Fibroblast of skin of scalp (primary cell): ENCODE measurements around the gene PDC. TPM values are rescaled to one million over a fixed set of nuclear protein-coding genes. Genes with fewer than 3 reads are reported as not detected.

Source experiments
- DNase-seq: peaks from one replicate; pipeline ENCODE4 v3.0.0-alpha.2; 2013
- polyA plus RNA-seq, 2 experiments: library from polyadenylated mRNA; unstranded; fragments of 120-200 nt; gene quantifications; one replicate each; pipeline ENCODE4 v1.2.1, GENCODE V29; 2013; ENCODE audit not compliant: insufficient read length in 2 of 2

Gene PDC
- polyA plus RNA-seq (2013, experiment 1 of 2; ENCODE audit: insufficient read length) = 0.20 TPM
- 0.36 TPM for polyA plus RNA-seq (2013, experiment 2 of 2; ENCODE audit: insufficient read length)

DNA sequence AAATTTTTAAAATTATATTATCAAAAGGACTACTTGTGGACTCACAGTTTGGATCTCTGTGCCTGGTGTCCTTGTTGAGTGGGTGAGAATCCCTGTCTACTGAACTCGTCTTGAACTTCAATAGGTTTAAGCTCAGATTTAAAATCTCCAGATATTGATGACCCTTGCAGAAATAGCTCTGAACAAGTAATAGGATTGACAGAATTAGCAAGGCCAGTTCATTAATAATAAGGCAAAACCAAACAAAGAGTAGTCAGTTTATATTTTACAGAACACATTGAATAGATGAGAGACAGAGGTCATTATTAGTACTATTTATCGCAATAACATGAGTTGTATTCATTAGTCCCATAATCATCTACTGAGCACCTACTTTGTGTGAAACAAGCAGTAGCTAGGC is at the start of gene PDC:
Gene PDC, minus strand, starts transcription at position 101 of the 400 bp plus-strand sequence. CDS start 11,655 bp downstream, outside the sequence.
- no peak for DNase-seq

DNA sequence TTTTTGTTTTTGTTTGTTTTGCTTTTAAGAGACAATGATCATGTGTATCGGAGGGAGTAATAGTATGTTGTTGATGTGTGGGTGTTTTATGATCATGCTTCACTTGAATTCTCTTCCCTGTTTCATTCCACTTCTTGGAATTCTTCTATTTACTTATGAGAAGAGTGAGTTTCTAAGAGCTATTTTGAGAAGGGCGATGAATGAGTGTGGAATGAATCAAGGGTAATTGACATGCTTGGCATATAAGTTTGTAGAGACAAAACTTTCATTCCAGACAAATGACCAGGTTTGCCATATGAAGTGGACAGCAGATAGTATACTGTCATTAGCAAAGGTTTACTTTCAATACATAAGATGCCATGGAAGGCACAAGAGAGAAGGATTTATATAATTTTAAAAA is 42.3 kb upstream of the PDC start:
- DNase-seq = peak; percentile 84

- peak; percentile 59 for DNase-seq
Measured at GRCh38 chr1:186502087-186502486, 41.2 kb upstream of the PDC start.

DNA sequence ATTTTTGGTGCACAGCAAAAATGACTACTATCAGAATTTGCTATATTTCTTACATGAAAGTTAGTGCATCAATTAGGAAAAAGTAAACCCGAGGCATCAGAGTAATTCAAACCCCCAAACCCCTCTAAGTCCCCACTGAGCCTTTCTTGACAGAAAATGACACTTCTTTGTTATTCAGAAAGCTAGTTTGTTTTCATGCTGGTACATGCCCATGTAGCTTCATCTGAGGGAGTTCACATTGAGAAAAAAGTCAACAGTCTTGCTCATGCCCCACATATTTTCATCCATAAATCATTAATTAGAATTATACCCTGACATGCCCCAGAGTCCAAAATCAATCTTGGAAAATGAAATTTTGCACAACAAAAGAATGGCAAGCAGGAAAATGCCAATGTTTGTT is 39.9 kb upstream of the PDC start:
- DNase-seq = no peak

GRCh38 chr1:186499571-186499970 is 38.7 kb upstream of the PDC start:
- DNase-seq = no peak

DNA sequence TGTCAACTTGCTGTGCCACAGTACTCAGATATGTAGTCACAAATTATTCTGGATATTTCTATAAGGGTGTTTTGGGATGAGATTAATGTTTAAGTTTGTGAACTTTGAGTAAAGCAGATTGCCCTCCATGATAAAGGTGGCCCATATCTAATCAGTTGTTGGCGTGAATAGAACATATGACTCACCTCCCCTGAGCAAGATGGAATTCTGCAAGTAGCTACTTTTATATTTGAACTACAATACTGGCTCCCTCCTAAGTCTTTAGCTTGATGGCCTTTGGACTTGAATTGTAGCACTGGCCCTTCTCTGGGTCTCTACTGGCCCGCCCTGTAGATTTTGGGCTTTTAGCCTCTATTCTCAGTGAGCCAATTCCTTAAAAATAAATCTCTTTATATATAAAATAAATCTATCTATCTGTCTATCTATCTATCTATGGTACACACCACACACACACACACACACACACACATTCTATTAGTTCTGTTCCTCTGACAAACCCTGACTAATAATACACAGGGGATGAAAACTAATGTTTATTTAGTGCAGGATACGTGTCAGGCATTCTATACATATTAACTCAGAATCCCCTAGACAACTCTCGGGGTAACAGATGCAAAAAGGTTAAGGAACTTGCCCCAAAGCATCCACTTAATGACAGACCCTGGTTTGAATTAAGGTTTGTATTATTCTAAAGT is 37.9 kb upstream of the PDC start:
- DNase-seq = peak; percentile 90

DNA sequence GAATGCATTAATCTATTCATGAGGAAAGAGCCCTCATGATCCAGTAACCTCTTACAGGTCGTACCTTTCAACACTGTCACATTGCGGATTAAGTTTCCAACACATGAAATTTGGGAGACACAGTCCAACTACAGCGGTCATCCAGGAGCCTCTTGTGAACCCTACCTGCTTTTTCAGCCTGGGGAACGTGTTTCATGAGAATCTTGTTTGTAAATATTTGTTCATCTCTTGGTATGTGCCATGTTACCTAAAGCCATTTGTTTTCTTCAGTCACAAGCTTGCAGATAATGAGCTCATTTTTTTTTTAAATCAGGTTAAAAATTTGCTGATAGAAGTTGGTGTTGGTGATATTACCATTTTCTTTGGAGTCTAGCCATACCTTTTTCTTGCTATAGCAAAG is 37.2 kb upstream of the PDC start:
- DNase-seq = no peak

- no peak for DNase-seq
Measured at GRCh38 chr1:186497651-186498050, 36.7 kb upstream of the PDC start.

DNA sequence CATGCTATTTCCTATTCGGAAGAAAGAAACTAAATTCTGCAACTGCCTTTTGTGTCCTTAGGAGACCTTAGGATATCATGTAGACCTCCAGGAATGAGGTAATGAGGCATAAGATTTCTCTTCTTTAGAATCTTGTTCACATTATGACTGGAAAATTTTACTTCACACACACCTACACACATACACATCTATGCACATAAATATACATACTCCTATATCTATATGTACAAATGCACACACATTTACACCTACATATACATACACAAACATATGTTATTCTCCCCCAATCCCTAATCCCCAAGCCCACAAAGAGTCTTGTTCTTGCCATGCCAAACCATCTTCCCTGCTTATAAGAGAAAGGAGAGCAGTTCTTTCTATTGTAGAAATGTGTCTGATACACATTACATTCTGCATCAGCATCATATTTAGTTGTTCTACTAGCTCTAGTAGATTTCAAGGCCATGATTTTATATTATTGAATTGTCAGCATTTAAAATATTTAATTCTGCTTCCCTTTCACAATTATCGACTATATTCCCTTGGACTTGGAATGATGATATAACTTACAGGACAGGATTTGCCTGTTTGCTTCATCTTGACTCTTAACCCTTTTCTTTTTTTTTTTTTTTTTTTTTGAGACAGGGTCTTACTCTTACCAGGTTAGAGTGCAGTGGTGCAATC is 35.4 kb upstream of the PDC start:
- DNase-seq = no peak

- no peak for DNase-seq
Measured at GRCh38 chr1:186494832-186495271, 33.9 kb upstream of the PDC start.

DNA sequence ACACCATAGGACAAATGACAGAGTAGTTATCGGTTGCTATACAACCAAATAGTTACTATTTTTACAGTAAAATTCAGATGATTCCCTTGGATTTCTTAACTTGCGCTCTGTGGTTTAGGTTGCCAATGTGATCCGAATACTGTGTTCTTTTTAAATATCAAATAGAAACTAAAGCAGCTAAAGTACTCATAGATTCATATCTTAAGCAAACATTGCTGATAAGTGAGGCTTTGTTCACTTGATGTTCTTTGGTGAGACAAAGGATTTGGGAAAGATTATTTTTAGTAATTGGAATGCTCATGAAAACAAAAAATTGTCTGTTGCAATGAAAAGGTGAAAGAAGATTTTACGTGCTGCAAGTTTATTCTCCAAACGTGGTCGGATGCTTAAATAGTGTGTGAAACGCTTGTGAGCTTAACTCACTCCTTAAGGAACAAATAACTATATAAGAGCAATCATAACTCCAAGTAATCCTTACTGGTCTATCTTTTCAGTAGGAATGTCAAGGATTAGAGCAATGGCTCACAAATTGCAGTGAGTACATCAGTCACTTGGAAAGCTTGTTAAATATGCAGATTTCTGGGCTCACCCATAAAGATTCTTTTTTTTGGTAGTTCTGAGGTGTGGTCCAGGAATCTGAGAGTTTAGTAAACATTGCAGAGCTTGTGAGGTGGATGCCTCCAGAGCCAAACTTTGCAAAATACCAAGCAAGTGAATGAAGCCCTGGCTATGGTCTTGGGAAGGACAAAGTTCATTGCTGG is 31.8 kb upstream of the PDC start:
- DNase-seq = no peak

DNA sequence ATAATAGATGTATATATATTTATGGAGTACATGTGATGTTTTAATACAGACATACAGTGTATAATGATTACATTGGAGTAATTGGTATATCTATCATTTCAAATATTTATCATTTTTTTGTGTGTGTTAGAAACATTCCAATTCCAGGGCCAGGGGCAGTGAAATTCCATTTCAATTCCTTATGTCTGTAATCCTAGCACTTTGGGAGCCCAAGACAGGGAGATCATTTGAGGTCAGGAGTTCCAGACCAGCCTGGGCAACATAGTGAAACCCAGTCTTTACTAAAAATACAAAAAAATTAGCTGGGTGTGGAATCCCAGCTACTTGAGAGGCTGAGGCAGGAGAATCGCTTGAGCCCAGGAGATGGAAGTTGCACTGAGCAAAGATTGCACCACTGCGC is 30.4 kb upstream of the PDC start:
- peak; percentile 55 for DNase-seq

DNA sequence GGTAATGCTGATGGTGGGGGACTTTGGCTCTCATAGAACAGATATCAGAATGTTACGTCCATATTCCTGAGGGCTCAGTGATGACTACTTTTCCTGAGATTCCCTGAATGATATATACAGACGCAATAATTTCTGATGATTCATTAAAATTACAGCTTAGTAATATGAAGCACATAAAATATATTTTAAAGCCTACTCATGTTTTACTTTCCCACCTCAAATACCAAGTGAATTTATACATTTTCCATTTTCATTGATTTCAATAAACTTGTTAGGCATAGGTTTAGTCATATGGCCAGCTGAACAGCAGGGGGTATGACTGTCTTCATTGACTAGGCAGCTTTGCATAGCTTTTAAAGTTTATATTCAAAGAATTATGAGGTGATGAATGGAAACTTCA is 26.2 kb upstream of the PDC start:
- DNase-seq = peak; percentile 76

DNA sequence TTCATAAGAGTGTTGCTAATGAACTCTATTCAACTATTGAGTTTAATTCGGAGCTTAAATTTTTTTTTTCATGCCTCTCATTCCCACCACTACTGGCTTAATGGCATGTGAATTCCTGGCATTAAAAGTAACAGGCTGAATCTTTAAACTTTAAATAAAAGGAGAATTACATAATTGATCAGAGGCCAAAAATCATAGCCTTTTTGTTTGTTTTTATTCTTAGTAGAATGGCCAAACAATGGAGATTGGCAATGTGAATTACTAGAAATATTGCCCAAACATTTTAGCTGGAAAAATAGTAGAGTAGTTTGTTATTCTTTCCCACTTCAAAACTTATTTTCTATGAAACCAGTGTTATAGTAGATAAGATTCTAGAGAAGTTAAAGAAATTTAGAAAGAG is 25.1 kb upstream of the PDC start:
- DNase-seq = no peak

DNA sequence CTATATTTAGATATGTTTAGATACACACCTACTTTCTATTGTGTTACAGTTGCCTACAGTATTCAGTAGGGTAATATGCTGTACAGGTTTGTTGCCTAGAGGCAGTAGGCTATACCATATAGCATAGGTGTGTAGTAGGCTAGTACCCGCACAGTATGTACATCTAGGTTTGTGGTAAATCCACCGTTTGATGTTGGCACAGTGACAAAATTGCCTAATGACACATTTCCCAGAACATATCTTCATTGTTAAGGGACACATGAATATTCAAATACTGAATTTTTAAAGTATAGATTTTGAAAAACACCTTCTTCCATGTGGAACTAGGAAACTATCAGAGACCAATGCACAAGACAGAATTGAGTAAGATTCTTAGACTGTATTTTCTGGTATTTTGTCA is 22.6 kb upstream of the PDC start:
- DNase-seq = no peak

- DNase-seq = peak; percentile 78
Measured at GRCh38 chr1:186482661-186483255, 21.8 kb upstream of the PDC start.

- no peak for DNase-seq
Measured at GRCh38 chr1:186481303-186481888, 20.5 kb upstream of the PDC start.

DNA sequence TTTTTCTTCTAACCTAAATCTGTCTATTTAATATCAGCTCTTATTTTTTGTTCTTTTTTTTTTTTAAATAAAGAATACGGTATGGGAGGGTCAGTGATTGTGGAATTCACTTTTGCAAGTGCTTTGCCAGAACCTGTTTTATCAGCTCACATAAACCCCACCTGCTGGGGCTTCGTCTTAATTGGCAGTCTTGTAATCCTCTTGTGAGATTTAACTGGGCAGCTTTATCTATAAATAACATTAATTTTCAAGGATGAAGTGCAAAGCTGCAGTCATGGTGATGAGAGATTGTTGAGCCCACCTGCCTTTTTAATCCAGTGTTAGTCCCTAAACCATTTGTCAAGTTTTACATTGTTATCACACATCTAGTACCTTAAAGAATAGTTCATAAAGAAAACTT is 18.2 kb upstream of the PDC start:
- DNase-seq = no peak

- peak; percentile 57 for DNase-seq
Measured at GRCh38 chr1:186476264-186477040, 15.5 kb upstream of the PDC start.

DNA sequence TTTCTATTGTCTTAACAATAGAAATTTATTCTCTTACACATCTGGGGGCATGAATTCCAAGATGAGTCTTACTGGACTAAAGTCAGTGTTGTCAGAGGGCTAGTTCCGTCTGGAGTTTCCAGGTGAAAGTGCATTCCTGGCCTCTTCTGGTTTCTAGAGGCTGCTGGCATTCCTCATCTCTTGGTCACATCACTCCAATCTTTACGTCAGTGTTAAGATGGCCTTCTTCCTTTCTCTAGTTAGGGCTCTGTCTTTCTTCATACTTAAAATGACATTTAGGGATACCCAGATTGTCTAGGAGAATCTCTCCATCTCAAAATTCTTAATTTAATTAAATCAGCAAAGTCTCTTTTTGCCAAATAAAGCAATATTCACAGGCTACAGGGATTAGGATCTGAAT is 13.3 kb upstream of the PDC start:
- peak; percentile 23 for DNase-seq

DNA sequence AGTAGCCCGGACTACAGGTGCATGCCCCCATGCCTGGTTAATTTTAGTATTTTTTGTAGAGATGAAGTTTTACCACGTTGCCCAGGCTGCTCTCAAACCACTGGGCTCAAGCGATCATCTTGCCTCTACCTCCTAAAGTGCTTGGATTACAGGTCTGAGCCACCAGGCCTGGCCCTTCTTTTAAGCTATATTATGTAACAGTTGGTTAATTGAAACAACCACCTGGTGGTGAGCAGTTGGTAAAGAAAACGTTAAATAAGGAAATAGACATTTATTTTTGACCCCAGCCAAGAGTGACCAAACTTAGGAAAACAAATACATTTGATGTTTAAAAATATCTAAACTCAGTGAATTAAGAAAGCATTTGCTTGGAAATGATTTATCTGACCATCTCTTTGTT is 12.1 kb upstream of the PDC start:
- no peak for DNase-seq

DNA sequence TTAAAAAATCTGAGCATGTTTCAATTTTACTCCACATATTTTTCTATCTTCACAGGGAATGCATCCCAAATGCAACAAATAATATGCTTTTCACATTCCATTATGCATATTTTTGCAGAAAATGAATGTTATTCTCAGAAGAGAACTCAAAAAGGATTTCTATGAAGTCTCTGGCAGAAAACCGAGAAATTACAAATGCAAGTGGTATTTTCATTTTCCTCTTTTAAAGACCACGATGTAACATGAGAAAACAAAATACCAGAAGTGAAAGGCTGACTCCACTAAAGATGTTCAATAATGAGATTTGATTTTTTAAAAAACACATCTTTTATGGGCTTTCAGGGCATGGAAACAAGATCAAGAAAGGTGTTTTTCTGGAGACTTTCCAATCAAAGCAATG is 5.0 kb upstream of the PDC start:
- peak; percentile 77 for DNase-seq
